Panc1 (cell line): Measurements from ENCODE around the gene FHAD1. TPM values are rescaled to one million over a fixed set of nuclear protein-coding genes. Genes with fewer than 3 reads are reported as not detected.

Experiments used
- ATAC-seq: fragments of 200-7000 bp; cut with Tn5 transposase; 2 replicates; pipeline ENCODE4 v1.9.1; 2020; ENCODE audit warnings: mild to moderate bottlenecking, moderate library complexity
- BruUV-seq: library from RNA; stranded (reverse); fragments of 400-500 nt; replicated peaks from 2 replicates; lab custom pipeline; 2021; lab: Mats Ljungman, UMichigan
- CTCF ChIA-PET: fragments of 300-600 bp; sonication (Branson Sonifier 250); formaldehyde crosslinking; loops from one replicate; lab custom pipeline; 2022; ENCODE audit warnings: antibody characterized with exemption; lab: Charles Lee
- POLR2A ChIA-PET: fragments of 300-600 bp; sonication (Branson Sonifier 250); formaldehyde crosslinking; loops from one replicate; lab custom pipeline; 2022; ENCODE audit warnings: antibody characterized with exemption; lab: Charles Lee
- DNase-seq: peaks from one replicate; pipeline ENCODE4 v3.0.0-alpha.2; 2010; ENCODE audit warnings: low read depth, low spot score
- H3K27ac ChIP-seq: 2 replicates; pipeline ENCODE4 v1.5.1; 2011; ENCODE audit warnings: mild to moderate bottlenecking, low read length, inconsistent platforms
- H3K27me3 ChIP-seq: fragments of 200-500 bp; sonication (Bioruptor generic); 2 replicates; pipeline ENCODE4 v1.6.0; 2014; ENCODE audit warnings: low read length, inconsistent platforms; ENCODE audit not compliant: control insufficient read depth, insufficient read depth
- H3K36me3 ChIP-seq: fragments of 200-500 bp; sonication (Bioruptor generic); 2 replicates; pipeline ENCODE4 v1.5.1; 2014; ENCODE audit warnings: inconsistent platforms, mild to moderate bottlenecking, low read length, moderate library complexity; ENCODE audit not compliant: control insufficient read depth, insufficient read depth
- H3K4me1 ChIP-seq: 2 replicates; pipeline ENCODE4 v1.5.1; 2011; ENCODE audit warnings: inconsistent platforms, mild to moderate bottlenecking, low read length, moderate library complexity; ENCODE audit not compliant: control insufficient read depth, insufficient read depth
- H3K4me3 ChIP-seq, 2 experiments: 2 replicates each; pipeline ENCODE4 v1.5.1; 2011 to 2012; ENCODE audit warnings: low read depth in 2 of 2, low read length in 2 of 2, mild to moderate bottlenecking in 2 of 2, inconsistent platforms in 1 of 2, moderate library complexity in 1 of 2
- H3K9me3 ChIP-seq: fragments of 200-500 bp; sonication (Bioruptor generic); 2 replicates; pipeline ENCODE4 v1.5.1; 2014; ENCODE audit warnings: low read depth, mild to moderate bottlenecking, inconsistent platforms, low read length, moderate library complexity; ENCODE audit not compliant: control insufficient read depth, insufficient read depth
- POLR2AphosphoS5 ChIP-seq: IDR thresholded peaks from 2 replicates; pipeline ENCODE4 v1.6.1; 2012; ENCODE audit warnings: mild to moderate bottlenecking, low read depth, low read length, moderate library complexity
- REST ChIP-seq, 2 experiments: IDR thresholded peaks; 2 replicates each; pipeline ENCODE4 v1.6.1; 2011 to 2012; ENCODE audit warnings: low read depth in 2 of 2, control low read depth in 1 of 2, low read length in 1 of 2, mild to moderate bottlenecking in 1 of 2, moderate library complexity in 1 of 2; ENCODE audit not compliant: insufficient read depth in 1 of 2
- SIN3A ChIP-seq: IDR thresholded peaks from 2 replicates; pipeline ENCODE4 v1.6.1; 2012; ENCODE audit warnings: low read depth, mild to moderate bottlenecking, low read length, moderate library complexity, borderline replicate concordance; ENCODE audit not compliant: insufficient read depth
- TCF7L2 ChIP-seq: IDR thresholded peaks from 2 replicates; pipeline ENCODE4 v1.6.1; 2011; ENCODE audit warnings: mild to moderate bottlenecking, low read depth, low read length, inconsistent platforms
- in situ Hi-C: cut with HindIII; loops from 2 replicates; pipeline ENCODE4 v1.10.0; 2016; ENCODE audit warnings: low sequenced_read_pairs, low pct_unique_long_range_greater_than_20kb
- intact Hi-C: fragments of 100-400 bp; cut with micrococcal nuclease; formaldehyde crosslinking; loops from one replicate; pipeline ENCODE4 v1.10.0; 2022; ENCODE audit not compliant: unreplicated experiment
- total RNA-seq: library from RNA; stranded (reverse); gene quantifications from one replicate; pipeline ENCODE4 v1.2.1, GENCODE V29; 2021; ENCODE audit not compliant: unreplicated experiment
- TF ChIP-seq, protein P1 (sequence below): fragments of 450-650 bp; IDR thresholded peaks from 2 replicates; pipeline ENCODE4 v1.5.1; 2017; ENCODE audit warnings: mild to moderate bottlenecking

FHAD1 gene
- total RNA-seq, 1 experiment from 2014 or later: 0.23 TPM

GRCh38 chr1:15336866-15337265 lies 89.8 kb downstream of the FHAD1 start:
- ChIA-PET POLR2A (interaction anchor here (0.6 kb wide), 1 partner anchor 568 kb away, joined by 6 read pairs; no protein-coding TSS in a partner anchor), CTCF (no interaction called here)
- no peaks in the 10 kb centered on the region for H3K36me3 ChIP-seq
- H3K4me1 ChIP-seq: peaks cover 13% of the 10 kb centered on the region
- H3K27me3 ChIP-seq: no peaks in the 10 kb centered on the region
- DNase-seq: no peak
- in situ Hi-C loops: no loop called here
- BruUV-seq: no TSS peak
- H3K9me3 ChIP-seq: no peaks in the 10 kb centered on the region
- H3K4me3 ChIP-seq: no peak overlapping the region
- intact Hi-C loops: no loop called here
- H3K27ac ChIP-seq: no peak overlapping the region
- ATAC-seq: no peak
- TF ChIP-seq POLR2AphosphoS5: no peak

DNA sequence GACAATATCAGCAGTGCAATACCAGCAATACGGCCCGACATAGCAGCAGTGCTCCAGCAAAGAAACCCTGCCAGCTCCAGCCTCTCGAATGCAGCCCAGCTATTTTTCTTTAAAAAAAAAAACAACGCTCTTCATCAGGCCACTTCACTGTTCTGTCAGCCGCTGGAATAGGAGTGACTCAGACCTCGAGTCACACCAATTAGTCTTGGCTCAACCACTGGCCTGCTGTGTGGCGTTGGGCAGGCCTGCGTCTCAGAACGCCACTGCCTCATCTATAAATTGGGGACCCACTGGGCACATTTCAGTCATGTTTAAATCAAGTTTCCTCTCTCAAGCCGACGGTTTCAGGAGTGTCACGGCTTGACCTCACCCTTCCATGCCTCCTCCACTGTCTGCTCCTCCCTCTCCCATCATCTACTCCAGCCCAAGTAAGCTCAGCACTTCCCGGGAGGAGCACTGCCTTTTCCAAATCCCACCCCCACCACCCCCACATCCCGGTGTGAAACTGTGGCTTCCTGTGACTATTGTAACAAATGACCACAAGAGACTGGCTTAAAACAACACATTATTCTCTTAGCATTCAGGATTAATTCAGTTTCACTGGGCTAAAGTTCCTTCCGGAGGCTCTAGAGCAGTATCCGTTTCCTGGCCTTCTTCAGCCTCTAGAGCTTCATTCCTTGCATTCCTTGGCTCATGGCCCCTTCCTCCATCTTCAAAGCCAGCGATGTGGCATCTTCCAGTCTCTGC lies 90.8 kb downstream of the FHAD1 start:
- no peaks in the 10 kb centered on the region for H3K27me3 ChIP-seq
- POLR2A ChIA-PET: interaction anchor here (0.6 kb wide), 1 partner anchor 567 kb away, joined by 6 read pairs; no protein-coding TSS in a partner anchor
- peak overlapping the region; percentile 14; the same call in 1 of the 2 replicates for H3K27ac ChIP-seq
- in situ Hi-C loops (no loop called here), intact Hi-C loops (no loop called here)
- no TSS peak for BruUV-seq
- H3K4me1 ChIP-seq: peaks cover 20% of the 10 kb centered on the region
- CTCF ChIA-PET: no interaction called here
- DNase-seq (peak; percentile 52), ATAC-seq (peak; percentile 90)
- H3K36me3 ChIP-seq: no peaks in the 10 kb centered on the region
- H3K9me3 ChIP-seq: no peaks in the 10 kb centered on the region
- TF ChIP-seq REST (IDR thresholded peaks at IDR 0.05; ENCODE audit: insufficient read depth in 1 of 2, low read depth in 2 of 2, low read length in 1 of 2) (no peak), SIN3A (no peak), POLR2AphosphoS5 (no peak), TCF7L2 (no peak)
- TF ChIP-seq, protein P1, sequence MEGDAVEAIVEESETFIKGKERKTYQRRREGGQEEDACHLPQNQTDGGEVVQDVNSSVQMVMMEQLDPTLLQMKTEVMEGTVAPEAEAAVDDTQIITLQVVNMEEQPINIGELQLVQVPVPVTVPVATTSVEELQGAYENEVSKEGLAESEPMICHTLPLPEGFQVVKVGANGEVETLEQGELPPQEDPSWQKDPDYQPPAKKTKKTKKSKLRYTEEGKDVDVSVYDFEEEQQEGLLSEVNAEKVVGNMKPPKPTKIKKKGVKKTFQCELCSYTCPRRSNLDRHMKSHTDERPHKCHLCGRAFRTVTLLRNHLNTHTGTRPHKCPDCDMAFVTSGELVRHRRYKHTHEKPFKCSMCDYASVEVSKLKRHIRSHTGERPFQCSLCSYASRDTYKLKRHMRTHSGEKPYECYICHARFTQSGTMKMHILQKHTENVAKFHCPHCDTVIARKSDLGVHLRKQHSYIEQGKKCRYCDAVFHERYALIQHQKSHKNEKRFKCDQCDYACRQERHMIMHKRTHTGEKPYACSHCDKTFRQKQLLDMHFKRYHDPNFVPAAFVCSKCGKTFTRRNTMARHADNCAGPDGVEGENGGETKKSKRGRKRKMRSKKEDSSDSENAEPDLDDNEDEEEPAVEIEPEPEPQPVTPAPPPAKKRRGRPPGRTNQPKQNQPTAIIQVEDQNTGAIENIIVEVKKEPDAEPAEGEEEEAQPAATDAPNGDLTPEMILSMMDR: no peak
- no peak overlapping the region for H3K4me3 ChIP-seq

DNA sequence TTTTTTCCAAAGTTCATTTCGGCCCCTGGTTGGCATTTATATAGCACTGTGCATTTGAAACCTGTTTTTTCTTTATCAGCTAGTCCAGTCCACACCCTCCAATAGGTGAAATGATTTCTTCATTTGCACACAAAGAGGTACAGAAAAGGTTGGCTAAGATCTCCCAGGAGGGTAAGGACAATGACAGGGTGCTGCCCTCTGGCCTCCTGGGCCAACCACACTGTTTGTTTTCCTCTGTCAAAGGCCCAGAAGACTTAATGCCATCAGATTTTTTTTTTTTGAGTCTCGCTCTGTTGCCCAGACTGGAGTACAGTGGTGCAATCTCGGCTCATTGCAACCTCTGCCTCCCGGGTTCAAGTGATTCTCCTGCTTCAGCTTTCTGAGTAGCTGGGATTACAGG lies 92.5 kb downstream of the FHAD1 start:
- intact Hi-C loops: no loop called here
- Histone ChIP-seq H3K9me3 (no peaks in the 10 kb centered on the region), H3K27ac (no peak overlapping the region), H3K27me3 (no peaks in the 10 kb centered on the region), H3K4me3 (no peak overlapping the region), H3K36me3 (no peaks in the 10 kb centered on the region), H3K4me1 (peaks cover 27% of the 10 kb centered on the region)
- POLR2A ChIA-PET: no interaction called here
- DNase-seq (no peak), ATAC-seq (no peak)
- TF ChIP-seq, protein P1: no peak
- no peak for TF ChIP-seq SIN3A
- no peak for TF ChIP-seq REST (IDR thresholded peaks at IDR 0.05; ENCODE audit: insufficient read depth in 1 of 2, low read depth in 2 of 2, low read length in 1 of 2)
- TF ChIP-seq POLR2AphosphoS5: no peak
- TF ChIP-seq TCF7L2: no peak
- no TSS peak for BruUV-seq
- CTCF ChIA-PET: no interaction called here
- in situ Hi-C loops: no loop called here
